Measurements from ENCODE around the gene PROX1.

- TF ChIP-seq CTCF (IDR thresholded peaks at IDR 0.05; ENCODE audit: low read depth, low read length): no peak
- no peak for TF ChIP-seq EZH2phosphoT487 (IDR thresholded peaks at IDR 0.05; ENCODE audit: low read depth)
These were observed 19.5 kb upstream of the PROX1 start for GRCh38 chr1:213968146-213968825.
